DOHH2 (cell line): Measurements from ENCODE around the gene SF3B3.

Experiments
- H3F3A ChIP-seq: fragments of 200-600 bp; sonication (generic), shearing (Covaris generic); 2 replicates; pipeline ENCODE4 v1.6.0; 2016; ENCODE audit warnings: antibody characterized with exemption, mild to moderate bottlenecking; ENCODE audit not compliant: control insufficient read depth, insufficient read depth
- H3K27ac ChIP-seq: fragments of 200-600 bp; sonication (generic); 2 replicates; pipeline ENCODE4 v1.5.1; 2014; ENCODE audit warnings: low read depth, mild to moderate bottlenecking, low read length, moderate library complexity
- H3K27me3 ChIP-seq: fragments of 200-600 bp; sonication (generic); 2 replicates; pipeline ENCODE4 v1.6.1; 2014; ENCODE audit warnings: mild to moderate bottlenecking, low read length, mixed read lengths; ENCODE audit not compliant: control insufficient read depth
- H3K36me3 ChIP-seq: fragments of 200-600 bp; sonication (generic); 2 replicates; pipeline ENCODE4 v1.6.1; 2014; ENCODE audit warnings: mild to moderate bottlenecking, low read length, moderate library complexity, mixed read lengths; ENCODE audit not compliant: control insufficient read depth
- H3K4me1 ChIP-seq: fragments of 200-600 bp; sonication (generic); 2 replicates; pipeline ENCODE4 v1.6.1; 2014; ENCODE audit warnings: mild to moderate bottlenecking, low read length, mixed read lengths; ENCODE audit not compliant: control insufficient read depth
- H3K4me2 ChIP-seq: fragments of 200-600 bp; sonication (generic); 2 replicates; pipeline ENCODE4 v1.6.0; 2014; ENCODE audit warnings: mild to moderate bottlenecking, low read length, moderate library complexity
- H3K4me3 ChIP-seq: fragments of 200-600 bp; sonication (generic); 2 replicates; pipeline ENCODE4 v1.5.1; 2014; ENCODE audit warnings: mild to moderate bottlenecking, low read length, mixed read lengths
- H3K79me2 ChIP-seq: fragments of 200-600 bp; sonication (generic); 2 replicates; pipeline ENCODE4 v1.6.1; 2014; ENCODE audit warnings: mild to moderate bottlenecking, low read length, mixed read lengths; ENCODE audit not compliant: control insufficient read depth
- H3K9me2 ChIP-seq: fragments of 200-600 bp; sonication (generic); replicated peaks from 2 replicates; pipeline ENCODE4 v1.6.1; 2014; ENCODE audit warnings: mild to moderate bottlenecking, low read length, mixed read lengths; ENCODE audit not compliant: control insufficient read depth
- H3K9me3 ChIP-seq: fragments of 200-600 bp; sonication (generic); 2 replicates; pipeline ENCODE4 v1.6.1; 2014; ENCODE audit warnings: antibody characterized with exemption, low read length, mixed read lengths; ENCODE audit not compliant: control insufficient read depth, insufficient read depth
- H4K20me1 ChIP-seq: fragments of 200-600 bp; sonication (generic); 2 replicates; pipeline ENCODE4 v1.6.0; 2014; ENCODE audit warnings: low read depth, mild to moderate bottlenecking, antibody characterized with exemption, low read length, moderate library complexity; ENCODE audit not compliant: control insufficient read depth, insufficient read depth
- EZH2phosphoT487 ChIP-seq: fragments of 200-600 bp; sonication (generic); IDR thresholded peaks from 2 replicates; pipeline ENCODE4 v1.6.1; 2017; ENCODE audit warnings: borderline replicate concordance, mild to moderate bottlenecking, antibody characterized with exemption, low read length, moderate library complexity, mixed read lengths
- TF ChIP-seq, protein P1 (sequence below): fragments of 200-600 bp; sonication (generic); IDR thresholded peaks from one replicate; pipeline ENCODE4 v1.5.1; 2014; ENCODE audit warnings: antibody characterized with exemption, mild to moderate bottlenecking, low read depth, low read length; ENCODE audit not compliant: poor library complexity, severe bottlenecking

The SF3B3 gene

DNA sequence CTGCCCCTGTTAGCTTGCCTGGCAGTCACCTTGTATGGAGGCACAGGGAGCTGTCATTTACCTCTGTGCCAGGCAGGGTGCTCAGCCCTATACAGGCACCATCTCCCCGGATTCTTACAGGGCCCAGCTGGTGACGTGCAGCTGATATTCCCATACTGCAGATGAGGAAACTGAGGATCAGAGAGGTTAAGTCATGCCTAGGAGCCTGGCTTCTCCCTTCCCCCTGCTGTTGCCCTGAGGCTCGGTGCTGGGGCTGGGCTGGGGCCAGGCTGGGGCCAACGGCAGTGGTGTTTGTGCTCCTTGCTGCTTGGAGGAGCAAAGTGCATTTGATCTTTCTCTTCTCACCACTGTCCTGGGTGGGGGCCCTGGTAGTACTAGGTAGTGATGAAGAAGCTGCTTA, 68.0 kb downstream of the SF3B3 start:
- H3K4me3 ChIP-seq: no peak overlapping the region
- no peaks in the 10 kb centered on the region for H3K9me2 ChIP-seq
- TF ChIP-seq, protein P1, sequence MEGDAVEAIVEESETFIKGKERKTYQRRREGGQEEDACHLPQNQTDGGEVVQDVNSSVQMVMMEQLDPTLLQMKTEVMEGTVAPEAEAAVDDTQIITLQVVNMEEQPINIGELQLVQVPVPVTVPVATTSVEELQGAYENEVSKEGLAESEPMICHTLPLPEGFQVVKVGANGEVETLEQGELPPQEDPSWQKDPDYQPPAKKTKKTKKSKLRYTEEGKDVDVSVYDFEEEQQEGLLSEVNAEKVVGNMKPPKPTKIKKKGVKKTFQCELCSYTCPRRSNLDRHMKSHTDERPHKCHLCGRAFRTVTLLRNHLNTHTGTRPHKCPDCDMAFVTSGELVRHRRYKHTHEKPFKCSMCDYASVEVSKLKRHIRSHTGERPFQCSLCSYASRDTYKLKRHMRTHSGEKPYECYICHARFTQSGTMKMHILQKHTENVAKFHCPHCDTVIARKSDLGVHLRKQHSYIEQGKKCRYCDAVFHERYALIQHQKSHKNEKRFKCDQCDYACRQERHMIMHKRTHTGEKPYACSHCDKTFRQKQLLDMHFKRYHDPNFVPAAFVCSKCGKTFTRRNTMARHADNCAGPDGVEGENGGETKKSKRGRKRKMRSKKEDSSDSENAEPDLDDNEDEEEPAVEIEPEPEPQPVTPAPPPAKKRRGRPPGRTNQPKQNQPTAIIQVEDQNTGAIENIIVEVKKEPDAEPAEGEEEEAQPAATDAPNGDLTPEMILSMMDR: no peak
- no peak for TF ChIP-seq EZH2phosphoT487
- no peaks in the 10 kb centered on the region for H3K36me3 ChIP-seq
- H3K79me2 ChIP-seq: no peaks in the 10 kb centered on the region
- no peaks in the 10 kb centered on the region for H4K20me1 ChIP-seq
- H3F3A ChIP-seq: no peaks in the 10 kb centered on the region
- H3K9me3 ChIP-seq: no peaks in the 10 kb centered on the region
- H3K4me2 ChIP-seq: no peak overlapping the region
- H3K4me1 ChIP-seq: no peaks in the 10 kb centered on the region
- no peaks in the 10 kb centered on the region for H3K27me3 ChIP-seq
- H3K27ac ChIP-seq: no peak overlapping the region

DNA sequence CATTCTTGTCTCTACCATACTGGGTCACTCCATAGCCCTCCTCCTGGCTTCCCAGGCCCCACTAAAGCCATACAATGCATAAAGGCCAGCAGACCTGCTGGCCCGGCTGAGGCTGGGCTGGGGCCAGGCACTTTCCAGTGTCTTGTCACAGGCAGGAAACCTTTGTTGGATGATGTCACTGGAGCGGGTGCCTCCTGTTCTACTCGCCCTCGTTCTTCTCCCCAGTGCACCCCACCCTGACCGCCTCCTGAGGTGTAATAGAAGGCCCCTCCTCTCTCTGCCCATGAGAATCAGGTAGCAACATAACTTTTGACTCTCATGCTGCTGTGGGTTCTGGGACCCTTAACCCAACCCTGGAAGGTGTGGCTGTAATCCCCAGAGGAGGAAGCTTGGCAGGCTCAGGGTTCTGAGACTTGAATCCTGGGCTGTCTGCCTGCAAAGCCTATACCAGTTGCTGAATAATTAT, 68.5 kb downstream of the SF3B3 start:
- Histone ChIP-seq H3K4me2 (no peak overlapping the region), H3F3A (no peaks in the 10 kb centered on the region), H3K9me3 (no peaks in the 10 kb centered on the region), H3K9me2 (no peaks in the 10 kb centered on the region), H3K36me3 (no peaks in the 10 kb centered on the region), H4K20me1 (no peaks in the 10 kb centered on the region), H3K79me2 (no peaks in the 10 kb centered on the region), H3K4me1 (no peaks in the 10 kb centered on the region), H3K27me3 (no peaks in the 10 kb centered on the region; the same call in 1 of the 2 replicates), H3K27ac (no peak overlapping the region), H3K4me3 (no peak overlapping the region)
- TF ChIP-seq EZH2phosphoT487: no peak
- TF ChIP-seq, protein P1: no peak

DNA sequence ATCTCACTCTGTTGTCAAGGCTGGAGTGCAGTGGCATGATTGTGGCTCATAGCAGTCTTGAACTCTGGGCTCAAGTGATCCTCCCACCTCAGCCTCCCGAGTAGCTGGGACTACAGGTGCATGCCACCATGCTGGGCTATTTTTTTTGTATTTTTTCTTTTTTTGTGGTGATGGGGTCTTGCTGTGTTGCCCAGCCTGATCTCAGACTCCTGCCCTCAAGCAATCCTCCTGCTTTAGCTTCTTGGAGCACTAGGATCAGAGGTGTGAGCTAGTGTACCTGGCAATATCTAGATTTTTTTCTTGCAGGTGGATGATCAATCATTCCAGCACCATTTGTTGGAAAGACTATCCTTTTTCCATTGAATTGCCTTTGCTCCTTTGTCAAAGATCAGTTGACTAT, 69.9 kb downstream of the SF3B3 start:
- Histone ChIP-seq H3K4me2 (no peak overlapping the region), H3K4me3 (no peak overlapping the region), H3K36me3 (no peaks in the 10 kb centered on the region), H3F3A (no peaks in the 10 kb centered on the region), H3K4me1 (no peaks in the 10 kb centered on the region), H4K20me1 (no peaks in the 10 kb centered on the region), H3K9me2 (no peaks in the 10 kb centered on the region), H3K79me2 (no peaks in the 10 kb centered on the region), H3K27ac (no peak overlapping the region), H3K27me3 (no peaks in the 10 kb centered on the region; the same call in 1 of the 2 replicates), H3K9me3 (no peaks in the 10 kb centered on the region)
- TF ChIP-seq, protein P1: no peak
- TF ChIP-seq EZH2phosphoT487: no peak
